ENCODE results near the gene NDUFV3.
"Not testable (repeated sequence)": the region's sequence is repeated elsewhere in the genome, so short reads cannot be mapped to it uniquely, and the experiment has no call there.

Gene NDUFV3

GRCh38 chr21:42858185-42858847, 34.8 kb upstream of the NDUFV3 start:
- no peak for DNase-seq

GRCh38 chr21:42858957-42859890, 33.9 kb upstream of the NDUFV3 start:
- DNase-seq = no peak

GRCh38 chr21:42859891-42860230, 33.2 kb upstream of the NDUFV3 start:
- no peak for DNase-seq

- no peak for DNase-seq
These were observed 32.8 kb upstream of the NDUFV3 start for GRCh38 chr21:42860345-42860744.

- DNase-seq = no peak
These were observed 31.7 kb upstream of the NDUFV3 start for GRCh38 chr21:42861311-42861847.

- no peak for DNase-seq
These were observed 31.2 kb upstream of the NDUFV3 start for GRCh38 chr21:42861848-42862400.

- no peak for DNase-seq
These were observed 30.2 kb upstream of the NDUFV3 start for GRCh38 chr21:42862774-42863503.

- no peak for DNase-seq
These were observed 29.6 kb upstream of the NDUFV3 start for GRCh38 chr21:42863504-42863870.

GRCh38 chr21:42864286-42864685, 28.8 kb upstream of the NDUFV3 start:
- DNase-seq = no peak

- DNase-seq = no peak
These were observed 28.0 kb upstream of the NDUFV3 start for GRCh38 chr21:42864815-42865775.

GRCh38 chr21:42865776-42866160, 27.3 kb upstream of the NDUFV3 start:
- DNase-seq = no peak

- DNase-seq = no peak
These were observed 24.9 kb upstream of the NDUFV3 start for GRCh38 chr21:42868196-42868595.

GRCh38 chr21:42873096-42873495, 20.0 kb upstream of the NDUFV3 start:
- DNase-seq = no peak

- not testable (repeated sequence) for DNase-seq
These were observed 17.3 kb upstream of the NDUFV3 start for GRCh38 chr21:42875811-42876210.

- DNase-seq = no peak
These were observed 14.5 kb upstream of the NDUFV3 start for GRCh38 chr21:42878678-42878992.

- peak; percentile 88 for DNase-seq
These were observed 13.9 kb upstream of the NDUFV3 start, which contains the start of gene WDR4 for GRCh38 chr21:42878993-42879787. Gene WDR4, minus strand, starts transcription at chr21:42879539. Its CDS starts 44 bp downstream, at chr21:42879495.

GRCh38 chr21:42880352-42880751, 12.8 kb upstream of the NDUFV3 start:
- no peak for DNase-seq

GRCh38 chr21:42883921-42884320, 9.2 kb upstream of the NDUFV3 start:
- no peak for DNase-seq

- DNase-seq = no peak
These were observed 5.8 kb upstream of the NDUFV3 start for GRCh38 chr21:42887326-42887725.

GRCh38 chr21:42892582-42892930, 553 bp upstream of the NDUFV3 start:
- no peak for DNase-seq

- DNase-seq = no peak
These were observed 7.3 kb downstream of the NDUFV3 start for GRCh38 chr21:42900446-42900845.
